ENCODE results near the gene RNF38.

GRCh38 chr9:36436909-36437308 lies 36.8 kb upstream of the RNF38 start:
- no peak for TF ChIP-seq CTCF (IDR thresholded peaks at IDR 0.05; ENCODE audit: poor library complexity, severe bottlenecking)
- TF ChIP-seq POLR2AphosphoS5 (IDR thresholded peaks at IDR 0.05) = no peak

All from neural cell (in vitro differentiated cells).